Immature natural killer cell (primary cell): ENCODE data around the gene STAC2. TPM values are rescaled to one million over a fixed set of nuclear protein-coding genes. Genes with fewer than 3 reads are reported as not detected.

Source experiments
- DNase-seq, 3 donors: peaks; one replicate each; pipeline ENCODE4 v3.0.0; 2022; ENCODE audit warnings: mixed read lengths in 1 of 3
- H3K27ac Mint-ChIP-seq, 6 donors: one replicate each; pipeline ENCODE4 v1.8.0; 2020; ENCODE audit warnings: mixed read lengths in 6 of 6, mild to moderate bottlenecking in 5 of 6, inconsistent platforms in 4 of 6, moderate library complexity in 3 of 6
- H3K27me3 Mint-ChIP-seq, 3 donors: one replicate each; pipeline ENCODE4 v1.8.0; 2020 to 2021; ENCODE audit warnings: low read depth in 3 of 3, mild to moderate bottlenecking in 3 of 3, mixed read lengths in 3 of 3, moderate library complexity in 3 of 3, inconsistent platforms in 1 of 3
- H3K36me3 Mint-ChIP-seq, 3 donors: one replicate each; pipeline ENCODE4 v1.8.0; 2020; ENCODE audit warnings: mixed read lengths in 3 of 3, inconsistent platforms in 2 of 3, mild to moderate bottlenecking in 2 of 3
- H3K4me1 Mint-ChIP-seq, 2 donors: one replicate each; pipeline ENCODE4 v1.8.0; 2020; ENCODE audit warnings: inconsistent platforms in 2 of 2, mild to moderate bottlenecking in 2 of 2, mixed read lengths in 2 of 2, moderate library complexity in 1 of 2
- H3K4me3 Mint-ChIP-seq, 5 donors: one replicate each; pipeline ENCODE4 v1.8.0; 2020; ENCODE audit warnings: mild to moderate bottlenecking in 5 of 5, mixed read lengths in 5 of 5, inconsistent platforms in 3 of 5, moderate library complexity in 3 of 5
- H3K9me3 Mint-ChIP-seq, 6 donors: one replicate each; pipeline ENCODE4 v1.8.0; 2020; ENCODE audit warnings: mild to moderate bottlenecking in 6 of 6, mixed read lengths in 6 of 6, inconsistent platforms in 4 of 6, moderate library complexity in 3 of 6
- polyA plus RNA-seq, 3 donors: library from polyadenylated mRNA; unstranded; fragments of 300-500 nt; fragmentation: Illumina TruSeq; gene quantifications; one replicate each; pipeline ENCODE4 v1.2.3, GENCODE V29; 2021

STAC2 gene
- polyA plus RNA-seq, 3 donors from 2014 or later = not detected

DNA sequence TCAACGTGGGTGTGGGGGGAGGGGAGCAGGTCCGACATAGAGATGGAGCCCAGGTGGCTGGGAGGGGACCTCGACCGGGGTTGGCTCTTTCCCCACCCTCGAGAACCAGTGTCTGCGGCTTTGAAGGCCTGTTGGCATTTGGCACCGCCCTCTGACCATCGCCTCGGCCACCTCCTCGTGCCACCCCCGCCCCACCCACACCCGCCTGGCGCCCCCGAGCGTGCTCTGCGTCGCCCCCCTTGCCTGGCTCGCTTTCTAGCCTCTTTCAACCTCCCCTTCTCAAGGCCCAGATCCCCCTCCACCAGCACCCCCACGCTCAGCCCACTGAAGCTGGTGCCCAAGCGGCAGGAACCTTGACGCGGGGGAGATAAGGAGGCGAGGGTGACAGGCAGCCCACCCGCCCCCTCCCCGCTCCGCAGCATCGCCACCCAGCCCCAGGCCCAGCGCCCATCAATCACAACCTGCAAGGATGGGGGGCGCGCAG lies 28.9 kb downstream of the STAC2 start:
- H3K4me1 Mint-ChIP-seq = peaks cover 57 to 58% of the 10 kb centered on the region in 2 donors
- peak overlapping the region; percentile 64 to 95 (median 80) for H3K4me3 Mint-ChIP-seq
- H3K27me3 Mint-ChIP-seq = peaks cover 8 to 16% (median 14%) of the 10 kb centered on the region in 3 donors
- DNase-seq = peak in 2 of 3 donors; percentile 28 to 39
- peak overlapping the region in 3 of 6 donors; percentile 24 to 66 (median 24) for H3K27ac Mint-ChIP-seq
- H3K9me3 Mint-ChIP-seq = no peaks in the 10 kb centered on the region
- H3K36me3 Mint-ChIP-seq = peaks cover 4 to 10% (median 8%) of the 10 kb centered on the region in 3 donors

DNA sequence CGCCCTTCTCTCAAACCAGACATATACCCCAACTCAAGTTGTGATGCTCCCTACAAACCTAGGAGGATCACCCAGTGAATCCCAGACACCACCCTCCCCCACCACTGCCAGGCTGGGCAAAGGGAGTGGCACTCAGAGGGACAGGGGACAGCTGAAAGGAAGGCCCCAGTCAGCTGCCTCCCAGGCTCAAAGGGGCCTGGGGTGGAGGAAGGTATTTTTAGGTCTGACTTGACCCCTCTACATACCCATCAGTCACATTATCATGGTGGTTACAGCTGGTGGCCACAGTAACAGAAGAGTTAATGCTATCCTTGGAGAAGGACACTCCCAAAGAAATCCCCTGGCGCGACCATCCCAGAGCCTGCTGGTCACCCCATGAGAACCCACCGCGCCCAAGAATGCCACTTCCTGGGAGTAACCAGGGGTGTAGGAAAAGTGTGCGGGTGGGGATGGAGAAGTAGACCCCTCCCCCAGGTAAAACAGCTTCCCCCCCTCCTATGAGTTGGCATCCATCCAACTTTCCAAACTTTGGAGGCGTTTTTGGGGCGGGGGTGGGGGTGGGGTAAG lies 29.4 kb downstream of the STAC2 start:
- peak overlapping the region; percentile 66 to 95 (median 80) for H3K4me3 Mint-ChIP-seq
- H3K36me3 Mint-ChIP-seq = peaks cover 4 to 8% (median 7%) of the 10 kb centered on the region in 3 donors
- no peaks in the 10 kb centered on the region for H3K9me3 Mint-ChIP-seq
- peak overlapping the region in 5 of 6 donors; percentile 34 to 82 (median 71) for H3K27ac Mint-ChIP-seq
- no peak for DNase-seq
- peaks cover 8 to 16% (median 12%) of the 10 kb centered on the region in 3 donors for H3K27me3 Mint-ChIP-seq
- peaks cover 53% of the 10 kb centered on the region in 2 donors for H3K4me1 Mint-ChIP-seq

DNA sequence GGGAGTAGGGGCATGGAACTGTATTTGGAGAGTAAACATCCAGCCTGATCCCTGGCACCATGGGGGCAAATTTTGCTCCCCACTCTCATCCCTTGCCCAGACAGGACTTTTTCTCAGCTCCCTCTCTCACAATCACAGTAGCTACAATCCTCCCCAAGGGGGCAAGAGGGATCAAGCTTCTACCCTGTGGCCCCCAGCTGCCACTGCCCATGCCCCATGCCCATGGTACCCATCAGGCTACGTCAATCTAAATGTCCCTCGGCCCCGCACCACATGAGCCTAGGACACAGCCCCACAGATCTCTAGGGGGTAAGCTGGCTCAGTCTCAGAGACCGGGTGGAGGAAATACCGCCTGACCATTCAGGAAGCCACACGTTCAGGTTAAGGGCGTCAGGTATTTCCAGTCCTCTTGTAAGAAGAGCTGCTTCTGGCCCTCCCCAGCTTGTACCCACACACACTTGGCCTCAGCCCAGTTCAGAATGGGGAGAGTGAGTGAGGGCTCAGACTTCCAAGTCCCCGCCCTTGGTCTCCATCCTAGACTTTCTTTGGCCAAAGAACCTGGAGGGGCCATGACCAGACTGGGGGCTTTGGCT lies 30.1 kb downstream of the STAC2 start:
- Mint-ChIP-seq H3K27me3 (peaks cover 8 to 12% (median 10%) of the 10 kb centered on the region in 3 donors), H3K27ac (peak overlapping the region; percentile 37 to 86 (median 78)), H3K4me1 (peaks cover 46 to 47% of the 10 kb centered on the region in 2 donors), H3K9me3 (no peaks in the 10 kb centered on the region), H3K4me3 (peak overlapping the region; percentile 66 to 95 (median 73)), H3K36me3 (peaks cover 4 to 8% (median 7%) of the 10 kb centered on the region in 3 donors)
- peak; percentile 26 to 38 (median 29) for DNase-seq

DNA sequence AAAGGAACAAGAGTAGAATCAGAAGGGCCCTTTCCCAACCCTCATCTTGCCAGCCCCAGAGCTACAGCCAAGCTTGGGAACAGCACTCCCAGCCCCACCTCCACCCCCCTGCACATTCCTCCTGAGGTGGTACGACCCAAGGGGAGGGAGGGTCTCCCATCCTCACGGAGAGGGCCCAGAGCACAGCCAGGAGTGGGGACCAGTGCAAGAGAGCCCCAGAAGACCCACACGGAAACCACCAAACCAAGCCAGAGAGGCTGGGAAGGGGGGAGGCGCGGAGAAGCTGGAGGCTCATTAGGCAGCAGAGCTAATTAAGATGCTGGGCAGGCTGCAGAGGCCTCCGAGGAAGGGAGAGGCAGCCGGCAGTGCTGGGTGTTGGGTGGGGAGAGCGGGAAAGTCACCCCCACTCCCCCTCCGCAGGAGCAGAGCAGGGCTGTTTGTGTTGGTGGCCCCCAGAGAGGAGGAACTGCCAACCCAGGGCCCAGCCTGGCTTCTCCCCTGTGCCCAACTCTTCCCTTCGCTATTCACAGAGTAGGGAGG lies 30.7 kb downstream of the STAC2 start:
- peaks cover 4 to 7% (median 7%) of the 10 kb centered on the region in 3 donors for H3K27me3 Mint-ChIP-seq
- H3K27ac Mint-ChIP-seq = peak overlapping the region in 4 of 6 donors; percentile 40 to 82 (median 78)
- H3K36me3 Mint-ChIP-seq = peaks cover 4 to 8% (median 7%) of the 10 kb centered on the region in 3 donors
- peak overlapping the region in 2 of 5 donors; percentile 5 to 80 for H3K4me3 Mint-ChIP-seq
- peaks cover 42 to 43% of the 10 kb centered on the region in 2 donors for H3K4me1 Mint-ChIP-seq
- no peaks in the 10 kb centered on the region for H3K9me3 Mint-ChIP-seq
- DNase-seq = no peak

DNA sequence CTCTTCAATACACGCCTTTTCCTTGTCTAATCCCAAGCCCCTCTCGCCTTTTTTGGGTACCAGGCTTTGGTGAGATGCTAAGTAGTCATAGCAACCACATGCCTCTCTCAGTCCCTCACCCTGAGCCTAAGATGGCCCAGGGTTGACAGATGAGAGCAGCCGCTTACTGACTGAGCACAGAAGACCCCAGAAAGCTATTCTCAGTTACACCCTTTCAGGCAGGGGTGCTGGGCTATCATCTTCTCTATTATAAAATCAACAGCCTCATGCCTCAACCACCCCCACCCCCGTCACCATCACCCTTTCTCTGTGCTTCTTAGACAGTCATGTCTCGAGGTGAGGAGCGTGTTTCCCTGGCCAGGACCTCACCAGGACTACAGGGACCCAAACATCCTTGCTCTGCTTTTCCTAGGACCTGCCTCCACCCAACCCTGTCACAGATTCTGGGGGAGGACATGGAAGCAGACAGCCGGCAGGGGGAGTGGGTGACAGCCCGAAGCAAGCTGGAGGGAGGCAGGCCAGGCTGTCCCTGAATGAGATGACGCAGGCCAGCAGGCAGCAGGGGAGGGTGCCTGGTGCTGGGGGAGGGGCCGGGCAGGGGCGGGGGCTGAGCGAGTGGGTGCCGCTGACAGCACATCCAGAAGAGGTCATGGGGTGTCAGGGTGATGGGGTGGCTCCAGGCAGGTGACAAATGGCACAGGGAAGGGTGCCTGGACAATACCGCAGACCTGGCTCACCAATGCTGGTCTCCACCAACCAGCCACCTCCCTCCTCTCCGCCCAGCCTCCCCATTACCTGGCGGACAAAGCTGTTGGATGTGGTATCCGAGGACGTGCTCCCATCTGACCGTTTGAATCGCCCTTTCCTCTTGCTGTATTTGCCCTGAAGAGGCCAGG lies 31.4 kb downstream of the STAC2 start:
- Mint-ChIP-seq H3K27ac (peak overlapping the region in 5 of 6 donors; percentile 0 to 46 (median 24)), H3K4me3 (no peak overlapping the region), H3K36me3 (peaks cover 4 to 8% (median 7%) of the 10 kb centered on the region in 3 donors), H3K9me3 (no peaks in the 10 kb centered on the region), H3K4me1 (peaks cover 35 to 36% of the 10 kb centered on the region in 2 donors), H3K27me3 (peaks cover 0 to 3% (median 3%) of the 10 kb centered on the region in 3 donors)
- DNase-seq = no peak

DNA sequence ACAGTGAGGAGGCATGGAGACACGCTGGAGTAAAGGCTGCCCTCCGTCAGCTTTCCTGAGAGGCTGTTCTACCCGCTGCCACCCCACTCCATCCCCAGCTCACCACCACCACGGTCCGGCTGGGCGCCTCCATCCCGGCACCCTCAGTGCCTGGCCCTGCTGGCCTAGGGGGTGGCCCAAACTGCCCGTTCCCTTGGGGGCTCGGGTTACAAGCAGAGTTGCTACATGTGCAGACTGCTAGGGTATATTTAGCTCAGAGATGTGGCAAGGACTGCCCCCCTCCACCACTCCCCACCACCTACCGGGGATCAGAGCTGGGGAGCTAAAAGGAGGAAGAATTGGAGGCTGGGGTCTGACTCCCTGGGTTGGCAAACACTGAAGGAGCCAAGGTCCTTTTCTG lies 32.4 kb downstream of the STAC2 start:
- H3K4me3 Mint-ChIP-seq = no peak overlapping the region
- peaks cover 0 to 3% (median 0%) of the 10 kb centered on the region in 3 donors for H3K27me3 Mint-ChIP-seq
- H3K36me3 Mint-ChIP-seq = peaks cover 4 to 8% (median 7%) of the 10 kb centered on the region in 3 donors
- H3K4me1 Mint-ChIP-seq = peaks cover 25 to 27% of the 10 kb centered on the region in 2 donors
- DNase-seq = no peak
- H3K9me3 Mint-ChIP-seq = no peaks in the 10 kb centered on the region
- H3K27ac Mint-ChIP-seq = no peak overlapping the region

DNA sequence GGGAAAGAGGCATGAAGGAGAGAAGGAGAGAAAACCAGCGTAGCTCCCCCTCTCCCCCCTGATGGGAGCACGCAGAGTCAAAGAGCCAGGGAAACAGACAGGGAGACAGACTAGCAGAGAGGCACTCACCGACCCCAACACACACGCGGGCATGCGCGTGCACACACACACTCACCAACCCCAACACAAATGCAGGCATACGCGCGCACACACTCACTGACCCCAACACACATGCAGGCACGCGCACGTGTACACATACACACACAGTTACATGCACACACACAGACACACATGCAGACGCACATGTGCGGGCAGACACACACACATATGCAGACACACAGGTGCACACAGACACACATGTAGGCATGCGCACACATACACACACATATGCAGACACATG lies 32.8 kb downstream of the STAC2 start:
- Mint-ChIP-seq H3K4me3 (no peak overlapping the region), H3K9me3 (no peaks in the 10 kb centered on the region), H3K4me1 (peaks cover 22 to 23% of the 10 kb centered on the region in 2 donors), H3K27ac (peak overlapping the region in 1 of 6 donors; percentile 33), H3K27me3 (peaks cover 0 to 3% (median 1%) of the 10 kb centered on the region in 3 donors), H3K36me3 (peaks cover 4 to 8% (median 7%) of the 10 kb centered on the region in 3 donors)
- no peak for DNase-seq

DNA sequence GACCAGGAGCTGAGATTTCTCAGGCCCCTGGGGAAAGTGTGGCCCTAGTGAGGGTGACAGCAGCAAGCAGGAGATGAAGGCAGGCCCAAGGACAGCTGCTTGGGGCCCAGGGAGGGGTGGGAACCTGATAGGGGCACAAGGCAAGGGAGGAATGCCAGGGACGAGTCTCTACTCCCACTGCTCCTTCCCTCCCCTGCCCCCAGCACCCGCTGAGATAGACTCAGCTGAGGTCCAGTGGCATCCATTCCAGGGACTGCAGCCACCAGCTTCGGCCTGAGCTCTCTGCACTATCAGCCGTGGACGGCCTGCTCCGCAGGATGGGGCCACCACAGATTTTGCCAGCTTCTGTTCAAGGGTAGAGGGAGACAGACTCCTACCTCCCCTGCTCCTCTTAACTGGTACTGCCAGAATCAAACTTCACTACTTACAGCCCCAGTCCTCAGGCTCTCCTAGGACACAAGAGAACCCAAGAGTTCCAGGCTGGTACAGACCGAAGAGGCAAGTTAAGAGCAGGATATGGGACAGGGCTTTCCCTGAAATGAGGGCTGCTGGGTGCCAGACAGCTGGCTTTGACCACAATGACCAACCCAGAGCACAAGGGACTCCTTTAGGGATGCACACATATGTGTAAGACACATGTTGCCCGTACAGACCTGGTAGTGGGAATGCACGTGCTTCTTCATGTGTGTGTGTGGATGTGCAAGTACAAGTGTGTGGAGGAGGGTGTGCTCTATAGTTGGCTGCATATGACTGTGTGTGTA lies 33.8 kb downstream of the STAC2 start:
- no peak for DNase-seq
- peaks cover 22% of the 10 kb centered on the region in 2 donors for H3K4me1 Mint-ChIP-seq
- H3K36me3 Mint-ChIP-seq = peaks cover 4 to 8% (median 7%) of the 10 kb centered on the region in 3 donors
- H3K4me3 Mint-ChIP-seq = no peak overlapping the region
- H3K27ac Mint-ChIP-seq = peak overlapping the region in 2 of 6 donors; percentile 8 to 62
- H3K27me3 Mint-ChIP-seq = peaks cover 0 to 3% (median 1%) of the 10 kb centered on the region in 3 donors
- H3K9me3 Mint-ChIP-seq = no peaks in the 10 kb centered on the region

DNA sequence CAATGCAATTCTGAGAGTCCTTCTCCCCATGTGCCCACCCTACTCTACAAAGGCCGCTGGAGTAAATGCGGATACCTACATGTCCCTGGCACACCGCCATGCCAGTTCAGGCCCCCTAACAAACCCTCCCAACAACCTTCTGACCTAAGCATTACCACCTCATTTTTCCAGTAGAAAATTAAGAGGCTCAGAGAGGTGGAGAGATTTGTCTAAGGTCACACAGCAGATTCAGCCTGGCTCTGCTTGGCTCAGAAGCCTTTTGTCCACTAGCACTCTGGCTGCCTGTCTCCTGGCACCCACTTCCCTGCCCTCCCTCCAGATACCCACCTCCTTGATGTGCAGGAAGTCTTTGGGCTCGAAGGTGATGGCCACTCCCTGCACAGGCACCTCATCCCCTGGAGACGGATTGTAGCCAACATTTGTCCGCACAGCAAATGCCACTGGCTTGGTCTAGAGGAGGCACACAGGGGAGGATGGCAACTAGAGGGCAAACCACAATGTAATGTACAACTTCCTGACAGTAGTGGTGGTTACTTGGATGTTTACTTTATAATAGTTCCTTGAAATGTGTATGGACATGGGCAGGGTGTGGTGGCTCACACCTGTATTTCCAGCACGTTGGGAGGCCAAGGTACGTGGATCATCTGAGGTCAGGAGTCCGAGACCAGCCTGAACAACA lies 38.5 kb downstream of the STAC2 start:
- Mint-ChIP-seq H3K27me3 (peaks cover 0 to 5% (median 0%) of the 10 kb centered on the region in 3 donors), H3K27ac (no peak overlapping the region), H3K4me3 (no peak overlapping the region), H3K36me3 (peaks cover 8 to 12% (median 11%) of the 10 kb centered on the region in 3 donors), H3K4me1 (peaks cover 1 to 3% of the 10 kb centered on the region in 2 donors), H3K9me3 (no peaks in the 10 kb centered on the region)
- no peak for DNase-seq

DNA sequence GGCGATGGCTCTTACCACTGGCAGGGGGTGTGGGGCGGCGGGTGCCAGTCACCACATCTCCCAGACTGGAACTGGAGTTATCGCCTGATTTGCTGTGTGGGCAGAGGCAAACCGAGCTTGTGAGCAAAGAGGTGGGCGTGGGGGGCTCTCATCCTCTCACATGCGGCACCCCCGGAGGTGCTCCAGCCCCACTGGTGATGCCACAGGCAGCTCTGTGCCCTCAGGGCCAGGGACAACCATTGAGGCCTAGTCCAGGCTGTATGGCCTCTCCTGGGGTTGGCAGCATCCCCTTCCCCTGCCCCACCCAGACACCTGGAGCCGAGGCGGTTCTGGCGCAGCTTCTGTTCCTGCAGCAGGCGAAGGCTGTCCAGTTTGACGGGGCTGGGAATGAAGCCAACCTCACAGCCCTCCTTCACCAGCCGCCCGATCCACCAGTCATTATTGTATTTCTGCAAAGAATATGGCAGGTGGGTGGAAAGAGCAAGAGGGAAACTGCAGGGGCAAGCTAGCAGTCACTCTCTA lies 39.2 kb downstream of the STAC2 start:
- no peaks in the 10 kb centered on the region for H3K9me3 Mint-ChIP-seq
- H3K27me3 Mint-ChIP-seq = peaks cover 0 to 5% (median 0%) of the 10 kb centered on the region in 3 donors
- no peaks in the 10 kb centered on the region for H3K4me1 Mint-ChIP-seq
- no peak overlapping the region for H3K4me3 Mint-ChIP-seq
- no peak overlapping the region for H3K27ac Mint-ChIP-seq
- DNase-seq = no peak
- peaks cover 7 to 11% (median 8%) of the 10 kb centered on the region in 3 donors for H3K36me3 Mint-ChIP-seq

DNA sequence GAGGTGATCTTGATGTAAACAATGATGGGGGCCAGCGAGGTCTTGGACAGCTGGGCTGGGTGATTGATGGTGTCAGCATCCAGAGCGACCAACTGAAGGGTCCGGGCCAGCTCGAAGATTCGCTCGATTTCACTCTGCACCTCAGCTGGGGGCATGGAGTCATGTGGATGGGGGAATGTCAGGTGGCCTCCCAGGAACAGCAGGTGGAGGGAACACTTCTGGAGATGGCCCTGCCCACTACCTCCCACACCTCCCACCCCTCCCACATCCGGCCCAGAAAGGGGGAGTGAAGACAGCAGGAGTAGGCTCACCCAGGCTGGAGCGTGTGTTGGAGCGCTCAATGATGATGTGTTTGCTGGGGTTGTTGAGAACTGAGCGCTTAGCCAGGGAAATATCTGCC lies 42.0 kb downstream of the STAC2 start:
- no peak for DNase-seq
- H3K36me3 Mint-ChIP-seq = peaks cover 7 to 11% (median 8%) of the 10 kb centered on the region in 3 donors
- H3K27ac Mint-ChIP-seq = no peak overlapping the region
- no peaks in the 10 kb centered on the region for H3K9me3 Mint-ChIP-seq
- H3K4me1 Mint-ChIP-seq = no peaks in the 10 kb centered on the region
- no peak overlapping the region for H3K4me3 Mint-ChIP-seq
- H3K27me3 Mint-ChIP-seq = peaks cover 0 to 5% (median 0%) of the 10 kb centered on the region in 3 donors

DNA sequence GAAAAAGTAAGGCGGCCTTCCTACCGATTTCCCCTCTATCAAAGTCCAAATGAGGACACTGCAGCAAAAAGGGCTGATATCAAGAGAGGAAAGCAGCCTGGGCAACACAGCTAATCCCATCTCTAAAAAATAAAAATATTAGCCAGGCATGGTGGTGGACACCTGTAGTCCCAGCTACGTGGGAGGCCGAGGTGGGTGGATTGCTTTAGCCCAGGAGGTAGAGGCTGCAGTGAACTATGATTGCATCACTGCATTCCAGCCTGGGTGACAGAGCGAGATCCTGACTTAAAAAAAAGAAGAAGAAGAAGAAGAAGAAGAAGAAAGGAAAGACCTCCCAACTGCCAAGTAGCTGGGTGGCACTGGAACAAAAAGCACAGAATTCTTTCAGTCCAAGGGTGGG lies 42.7 kb downstream of the STAC2 start:
- Mint-ChIP-seq H3K4me1 (no peaks in the 10 kb centered on the region), H3K36me3 (peaks cover 7 to 14% (median 8%) of the 10 kb centered on the region in 3 donors), H3K27ac (no peak overlapping the region), H3K27me3 (peaks cover 0 to 3% (median 0%) of the 10 kb centered on the region in 3 donors), H3K9me3 (no peaks in the 10 kb centered on the region), H3K4me3 (no peak overlapping the region)
- no peak for DNase-seq
